Measurements from ENCODE around the gene ADAMTS2. TPM values are rescaled to one million over a fixed set of nuclear protein-coding genes. Genes with fewer than 3 reads are reported as not detected.

ADAMTS2 gene
- total RNA-seq, 1 experiment from 2014 or later: 3.9 TPM

DNA sequence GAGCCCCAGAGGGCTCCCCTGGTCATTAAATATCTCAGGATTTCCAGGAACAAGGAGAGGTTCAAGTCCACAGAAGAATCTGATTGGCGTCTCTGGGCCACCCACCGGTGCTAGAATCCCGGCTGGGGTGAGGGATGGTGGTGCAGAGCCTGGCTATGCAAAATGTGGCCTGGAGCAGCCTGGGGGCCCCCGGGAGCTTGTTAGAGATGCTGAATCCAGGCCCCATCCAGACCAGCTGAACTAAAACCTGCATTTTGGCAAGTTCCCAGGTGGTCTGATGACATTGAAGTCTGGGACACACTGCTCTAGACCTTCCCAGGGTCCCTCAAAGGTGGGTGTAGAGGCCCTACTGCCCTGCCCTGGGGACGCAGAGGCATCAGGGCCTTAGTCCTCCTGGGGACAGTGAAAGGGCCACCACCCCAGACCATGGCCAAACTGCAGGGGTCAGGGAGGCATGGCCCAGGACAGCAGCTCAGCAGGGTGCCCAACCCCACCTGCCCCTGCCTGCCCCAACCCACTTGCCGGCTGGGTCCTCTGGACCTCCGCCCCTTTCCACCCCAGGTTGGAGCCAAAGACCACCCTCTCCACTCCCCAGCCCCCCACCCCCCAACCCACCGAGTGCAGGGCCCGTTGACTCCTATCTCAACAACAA lies 34.7 kb downstream of the ADAMTS2 start:
- no peak for DNase-seq (ENCODE audit: low read depth, low spot score)
- H3K4me1 ChIP-seq (ENCODE audit: control insufficient read depth in 1 of 2, insufficient read depth in 2 of 2, low read length in 2 of 2): no peaks in the 10 kb centered on the region
- ChIA-PET RAD21 (ENCODE audit: low non-redundant PET in 1 of 2, low total read pairs in 2 of 2, uncharacterized antibody in 2 of 2, unreplicated experiment in 2 of 2) (no interaction called here), CTCF (no interaction called here), POLR2A (no interaction called here)
- H3K9ac ChIP-seq (ENCODE audit: low read length): no peak overlapping the region
- no peaks in the 10 kb centered on the region for H3K9me2 ChIP-seq (ENCODE audit: insufficient read depth)
- H3K4me3 ChIP-seq (replicated peaks in 1 of 2; ENCODE audit: low read depth in 1 of 2, low read length in 2 of 2): no peak overlapping the region
- TF ChIP-seq ZFX (IDR thresholded peaks at IDR 0.05) (no peak), ZNF274 (IDR thresholded peaks at IDR 0.05; ENCODE audit: low read depth, low read length) (no peak), FOSL1 (IDR thresholded peaks at IDR 0.05; ENCODE audit: low read depth) (no peak), SIN3A (IDR thresholded peaks at IDR 0.05; ENCODE audit: low read depth) (no peak), ELF1 (IDR thresholded peaks at IDR 0.05; ENCODE audit: borderline replicate concordance, low read depth) (no peak), JUND (IDR thresholded peaks at IDR 0.05) (no peak), CEBPB (IDR thresholded peaks at IDR 0.05; ENCODE audit: low read depth) (no peak), EZH2 (IDR thresholded peaks at IDR 0.05) (no peak)
- TF ChIP-seq, protein P1, sequence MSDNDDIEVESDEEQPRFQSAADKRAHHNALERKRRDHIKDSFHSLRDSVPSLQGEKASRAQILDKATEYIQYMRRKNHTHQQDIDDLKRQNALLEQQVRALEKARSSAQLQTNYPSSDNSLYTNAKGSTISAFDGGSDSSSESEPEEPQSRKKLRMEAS (IDR thresholded peaks at IDR 0.05): no peak
- TF ChIP-seq, protein P2, sequence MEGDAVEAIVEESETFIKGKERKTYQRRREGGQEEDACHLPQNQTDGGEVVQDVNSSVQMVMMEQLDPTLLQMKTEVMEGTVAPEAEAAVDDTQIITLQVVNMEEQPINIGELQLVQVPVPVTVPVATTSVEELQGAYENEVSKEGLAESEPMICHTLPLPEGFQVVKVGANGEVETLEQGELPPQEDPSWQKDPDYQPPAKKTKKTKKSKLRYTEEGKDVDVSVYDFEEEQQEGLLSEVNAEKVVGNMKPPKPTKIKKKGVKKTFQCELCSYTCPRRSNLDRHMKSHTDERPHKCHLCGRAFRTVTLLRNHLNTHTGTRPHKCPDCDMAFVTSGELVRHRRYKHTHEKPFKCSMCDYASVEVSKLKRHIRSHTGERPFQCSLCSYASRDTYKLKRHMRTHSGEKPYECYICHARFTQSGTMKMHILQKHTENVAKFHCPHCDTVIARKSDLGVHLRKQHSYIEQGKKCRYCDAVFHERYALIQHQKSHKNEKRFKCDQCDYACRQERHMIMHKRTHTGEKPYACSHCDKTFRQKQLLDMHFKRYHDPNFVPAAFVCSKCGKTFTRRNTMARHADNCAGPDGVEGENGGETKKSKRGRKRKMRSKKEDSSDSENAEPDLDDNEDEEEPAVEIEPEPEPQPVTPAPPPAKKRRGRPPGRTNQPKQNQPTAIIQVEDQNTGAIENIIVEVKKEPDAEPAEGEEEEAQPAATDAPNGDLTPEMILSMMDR (IDR thresholded peaks at IDR 0.05 in 2 of 3, conservative IDR thresholded peaks at IDR 0.05 in 1 of 3; ENCODE audit: borderline replicate concordance in 1 of 3, insufficient read depth in 1 of 3, low read depth in 2 of 3, low read length in 2 of 3): no peak
- no peak for ATAC-seq
- H2AFZ ChIP-seq (ENCODE audit: low read depth, low read length, poor library complexity, severe bottlenecking): no peak overlapping the region
- no peak overlapping the region for H3K27ac ChIP-seq (ENCODE audit: low read depth, low read length)
- BruUV-seq (replicated peaks): no TSS peak
- no peaks in the 10 kb centered on the region for H3K79me2 ChIP-seq (ENCODE audit: insufficient read depth, low read length)
- no peak overlapping the region for H3K4me2 ChIP-seq (ENCODE audit: low read length)
- intact Hi-C loops (cut with micrococcal nuclease): no loop called here
- no peaks in the 10 kb centered on the region for H4K20me1 ChIP-seq (ENCODE audit: insufficient read depth)
- no peaks in the 10 kb centered on the region for H3K9me3 ChIP-seq (ENCODE audit: control insufficient read depth in 1 of 2, insufficient read depth in 1 of 2, low read depth in 1 of 2, low read length in 2 of 2)
- no peaks in the 10 kb centered on the region for H3K36me3 ChIP-seq (ENCODE audit: control insufficient read depth in 1 of 2, insufficient read depth in 2 of 2, low read length in 2 of 2)
- H3K27me3 ChIP-seq (ENCODE audit: insufficient read depth, low read length): 0 out of 2 replicates have a peak, but pooled peaks cover under 1% of the 10 kb centered on the region

Measured in HCT116 (cell line).